ENCODE data around the gene NR4A3.

Gene NR4A3

DNA sequence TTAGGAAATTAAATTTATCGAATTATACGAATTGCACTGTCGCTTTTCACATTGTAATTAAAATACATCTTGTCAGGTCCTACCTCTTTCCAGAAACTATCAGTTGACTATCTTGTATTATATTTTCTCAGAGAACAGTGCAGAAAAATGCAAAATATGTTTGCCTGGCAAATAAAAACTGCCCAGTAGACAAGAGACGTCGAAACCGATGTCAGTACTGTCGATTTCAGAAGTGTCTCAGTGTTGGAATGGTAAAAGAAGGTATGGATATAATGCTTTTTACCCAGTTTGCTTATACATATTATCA lies 10.8 kb downstream of the NR4A3 start:
- no peak overlapping the region for H2AFZ ChIP-seq (ENCODE audit: low read length)
- no peaks in the 10 kb centered on the region for H4K20me1 ChIP-seq (ENCODE audit: insufficient read depth, low read length, poor library complexity, severe bottlenecking)
- TF ChIP-seq EZH2phosphoT487 (IDR thresholded peaks at IDR 0.05; ENCODE audit: borderline replicate concordance): no peak
- TF ChIP-seq, protein P1, sequence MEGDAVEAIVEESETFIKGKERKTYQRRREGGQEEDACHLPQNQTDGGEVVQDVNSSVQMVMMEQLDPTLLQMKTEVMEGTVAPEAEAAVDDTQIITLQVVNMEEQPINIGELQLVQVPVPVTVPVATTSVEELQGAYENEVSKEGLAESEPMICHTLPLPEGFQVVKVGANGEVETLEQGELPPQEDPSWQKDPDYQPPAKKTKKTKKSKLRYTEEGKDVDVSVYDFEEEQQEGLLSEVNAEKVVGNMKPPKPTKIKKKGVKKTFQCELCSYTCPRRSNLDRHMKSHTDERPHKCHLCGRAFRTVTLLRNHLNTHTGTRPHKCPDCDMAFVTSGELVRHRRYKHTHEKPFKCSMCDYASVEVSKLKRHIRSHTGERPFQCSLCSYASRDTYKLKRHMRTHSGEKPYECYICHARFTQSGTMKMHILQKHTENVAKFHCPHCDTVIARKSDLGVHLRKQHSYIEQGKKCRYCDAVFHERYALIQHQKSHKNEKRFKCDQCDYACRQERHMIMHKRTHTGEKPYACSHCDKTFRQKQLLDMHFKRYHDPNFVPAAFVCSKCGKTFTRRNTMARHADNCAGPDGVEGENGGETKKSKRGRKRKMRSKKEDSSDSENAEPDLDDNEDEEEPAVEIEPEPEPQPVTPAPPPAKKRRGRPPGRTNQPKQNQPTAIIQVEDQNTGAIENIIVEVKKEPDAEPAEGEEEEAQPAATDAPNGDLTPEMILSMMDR (conservative IDR thresholded peaks at IDR 0.05; ENCODE audit: low read length): no peak
- H3K79me2 ChIP-seq (ENCODE audit: insufficient read depth, low read length): no peaks in the 10 kb centered on the region
- no peaks in the 10 kb centered on the region for H3F3A ChIP-seq (ENCODE audit: low read depth)
- H3K9ac ChIP-seq (ENCODE audit: low read depth, low read length, poor library complexity, severe bottlenecking): no peak overlapping the region
- no peaks in the 10 kb centered on the region for H3K27me3 ChIP-seq (ENCODE audit: insufficient read depth, low read length, poor library complexity, severe bottlenecking)
- H3K36me3 ChIP-seq (ENCODE audit: insufficient read depth, low read length): no peaks in the 10 kb centered on the region
- no peaks in the 10 kb centered on the region for H3K9me3 ChIP-seq (ENCODE audit: insufficient read depth, low read depth, low read length)
- no peaks in the 10 kb centered on the region for H3K9me2 ChIP-seq (replicated peaks; ENCODE audit: low read depth, low read length)
- H3K4me2 ChIP-seq (ENCODE audit: low read depth, low read length, poor library complexity, severe bottlenecking): no peak overlapping the region
- no peak overlapping the region for H3K4me3 ChIP-seq (ENCODE audit: low read length, poor library complexity, severe bottlenecking)
- H3K4me1 ChIP-seq (ENCODE audit: insufficient read depth, low read length, poor library complexity, severe bottlenecking): peaks cover 16% of the 10 kb centered on the region

DNA sequence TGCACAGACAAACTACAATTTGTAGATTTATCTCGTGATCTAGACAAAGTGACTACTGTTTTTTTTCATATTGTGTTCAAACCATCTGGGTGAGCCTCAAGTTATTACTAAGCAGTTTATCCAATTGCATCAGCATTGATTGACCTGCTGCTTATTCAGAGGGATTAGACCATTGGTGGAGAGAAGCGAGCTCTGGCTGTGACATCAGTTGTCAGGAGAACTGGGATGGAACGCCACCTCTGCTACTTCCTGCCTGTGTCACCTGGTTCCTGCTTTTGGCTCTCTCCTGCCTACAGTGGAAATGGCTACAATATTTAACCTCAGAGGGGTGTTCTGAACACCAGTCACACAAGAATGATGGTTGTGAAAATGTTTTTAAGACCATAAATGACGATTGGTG lies 12.1 kb downstream of the NR4A3 start:
- peaks cover 16% of the 10 kb centered on the region for H3K4me1 ChIP-seq (ENCODE audit: insufficient read depth, low read length, poor library complexity, severe bottlenecking)
- H3F3A ChIP-seq (ENCODE audit: low read depth): no peaks in the 10 kb centered on the region
- H3K9ac ChIP-seq (ENCODE audit: low read depth, low read length, poor library complexity, severe bottlenecking): no peak overlapping the region
- no peaks in the 10 kb centered on the region for H3K9me3 ChIP-seq (ENCODE audit: insufficient read depth, low read depth, low read length)
- H3K79me2 ChIP-seq (ENCODE audit: insufficient read depth, low read length): no peaks in the 10 kb centered on the region
- TF ChIP-seq, protein P1 (conservative IDR thresholded peaks at IDR 0.05; ENCODE audit: low read length): no peak
- no peak overlapping the region for H3K4me2 ChIP-seq (ENCODE audit: low read depth, low read length, poor library complexity, severe bottlenecking)
- H3K36me3 ChIP-seq (ENCODE audit: insufficient read depth, low read length): no peaks in the 10 kb centered on the region
- no peak overlapping the region for H3K4me3 ChIP-seq (ENCODE audit: low read length, poor library complexity, severe bottlenecking)
- H3K27me3 ChIP-seq (ENCODE audit: insufficient read depth, low read length, poor library complexity, severe bottlenecking): no peaks in the 10 kb centered on the region
- no peaks in the 10 kb centered on the region for H4K20me1 ChIP-seq (ENCODE audit: insufficient read depth, low read length, poor library complexity, severe bottlenecking)
- H3K9me2 ChIP-seq (replicated peaks; ENCODE audit: low read depth, low read length): no peaks in the 10 kb centered on the region
- H2AFZ ChIP-seq (ENCODE audit: low read length): no peak overlapping the region

DNA sequence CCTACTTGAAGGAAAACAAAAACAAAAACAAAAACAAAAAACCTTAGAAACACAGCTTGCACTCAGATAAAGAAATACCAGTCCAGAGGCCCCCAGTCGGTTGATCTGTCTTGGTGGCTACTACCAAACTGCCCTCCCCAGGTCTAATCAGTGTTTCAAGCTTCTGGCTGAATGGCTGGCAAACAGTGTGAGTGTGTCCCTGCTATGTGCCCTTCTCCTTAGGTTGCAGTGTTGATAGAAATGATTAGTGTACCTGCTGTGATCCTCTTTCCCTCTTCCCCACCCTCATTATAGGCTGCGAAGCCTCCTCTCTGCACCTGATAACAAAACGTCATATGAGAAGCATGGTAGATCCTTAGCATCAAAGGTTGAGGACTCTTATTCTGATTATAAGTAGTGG lies 12.8 kb downstream of the NR4A3 start:
- no peaks in the 10 kb centered on the region for H3K27me3 ChIP-seq (ENCODE audit: insufficient read depth, low read length, poor library complexity, severe bottlenecking)
- no peak overlapping the region for H3K4me3 ChIP-seq (ENCODE audit: low read length, poor library complexity, severe bottlenecking)
- H2AFZ ChIP-seq (ENCODE audit: low read length): no peak overlapping the region
- peaks cover 16% of the 10 kb centered on the region for H3K4me1 ChIP-seq (ENCODE audit: insufficient read depth, low read length, poor library complexity, severe bottlenecking)
- H3K36me3 ChIP-seq (ENCODE audit: insufficient read depth, low read length): no peaks in the 10 kb centered on the region
- H4K20me1 ChIP-seq (ENCODE audit: insufficient read depth, low read length, poor library complexity, severe bottlenecking): no peaks in the 10 kb centered on the region
- no peak overlapping the region for H3K9ac ChIP-seq (ENCODE audit: low read depth, low read length, poor library complexity, severe bottlenecking)
- no peaks in the 10 kb centered on the region for H3K9me2 ChIP-seq (replicated peaks; ENCODE audit: low read depth, low read length)
- H3F3A ChIP-seq (ENCODE audit: low read depth): no peaks in the 10 kb centered on the region
- no peaks in the 10 kb centered on the region for H3K79me2 ChIP-seq (ENCODE audit: insufficient read depth, low read length)
- no peak overlapping the region for H3K4me2 ChIP-seq (ENCODE audit: low read depth, low read length, poor library complexity, severe bottlenecking)
- no peak for TF ChIP-seq EZH2phosphoT487 (IDR thresholded peaks at IDR 0.05; ENCODE audit: borderline replicate concordance)
- TF ChIP-seq, protein P1 (conservative IDR thresholded peaks at IDR 0.05; ENCODE audit: low read length): no peak
- no peaks in the 10 kb centered on the region for H3K9me3 ChIP-seq (ENCODE audit: insufficient read depth, low read depth, low read length)

All from Loucy (cell line).